ENCODE measurements around the gene GFAP.

The GFAP gene

DNA sequence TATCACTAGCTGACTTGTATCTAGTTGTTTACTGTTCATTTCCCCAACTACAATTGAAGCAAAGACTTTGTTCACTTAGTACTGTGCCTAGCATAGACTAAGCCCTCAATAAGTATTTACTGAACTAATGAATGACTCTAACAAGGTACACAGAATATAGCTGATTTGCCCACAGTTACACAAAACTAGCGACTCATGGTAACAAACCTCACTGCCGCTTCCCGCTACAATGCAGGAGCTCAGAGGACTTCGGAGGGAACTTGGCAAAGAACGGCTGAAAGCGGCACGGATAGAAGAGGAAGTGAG is 16.6 kb downstream of the GFAP start:
- no peak for DNase-seq

- no peak for DNase-seq
These were observed 20.7 kb downstream of the GFAP start for GRCh38 chr17:44894642-44895041.

DNA sequence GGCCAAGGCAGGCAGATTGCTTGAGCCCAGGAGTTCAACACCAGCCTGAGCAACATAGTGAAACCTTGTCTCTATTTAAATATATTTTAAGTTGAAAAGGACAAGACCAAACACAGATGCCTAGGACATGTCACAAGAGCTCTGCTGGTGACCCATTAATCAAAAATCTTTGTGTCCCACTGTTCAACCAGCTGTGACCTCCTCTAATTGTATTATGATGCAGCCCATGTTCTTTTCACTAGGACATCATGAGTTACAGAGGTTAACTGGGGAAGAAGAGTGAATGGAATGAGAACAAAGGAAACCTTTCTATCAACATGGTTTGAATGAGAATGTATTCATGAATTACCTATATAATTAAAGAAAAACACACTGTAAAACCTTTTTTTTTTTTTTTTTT is 23.1 kb downstream of the GFAP start:
- DNase-seq, result no peak

DNA sequence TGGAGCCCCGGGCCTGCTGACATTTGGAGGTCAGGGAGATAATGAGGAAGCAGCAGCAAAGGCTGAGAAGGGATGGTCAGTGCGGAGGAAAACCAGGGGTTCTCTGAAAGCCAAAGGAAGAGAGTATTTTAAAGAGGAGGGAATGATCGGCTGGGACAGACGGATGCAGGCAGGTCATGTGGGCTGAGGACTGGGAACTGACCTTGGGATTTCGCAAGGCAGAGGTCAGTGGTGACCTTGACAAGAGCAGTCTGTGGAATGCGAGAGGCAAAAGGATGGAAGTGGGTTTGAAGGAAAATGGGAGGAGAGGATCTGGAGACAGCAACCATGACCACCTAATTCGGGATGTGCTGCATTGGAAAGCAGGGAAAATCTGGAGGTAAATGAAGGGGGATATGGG is 26.3 kb downstream of the GFAP start:
- no peak for DNase-seq

GRCh38 chr17:44887971-44888954 is 27.0 kb downstream of the GFAP start:
- DNase-seq, result no peak

DNA sequence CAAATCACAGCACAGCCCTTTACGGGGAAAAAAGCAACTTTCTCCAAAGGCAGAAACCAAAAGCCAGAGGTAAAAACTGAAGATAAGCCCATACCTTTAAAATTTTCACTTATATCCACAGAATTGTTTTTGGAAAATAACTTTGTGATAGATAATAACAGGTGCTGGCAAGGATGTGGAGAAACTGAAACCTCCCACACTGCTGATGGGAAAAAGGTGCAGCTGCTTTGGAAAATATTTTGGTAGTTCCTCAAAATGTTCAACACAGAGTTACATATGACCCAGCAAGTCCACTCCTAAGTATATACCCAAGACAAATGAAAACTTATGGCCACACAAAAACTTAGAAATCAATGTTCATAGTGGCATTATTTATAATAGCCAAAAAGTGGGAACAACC is 28.3 kb downstream of the GFAP start:
- DNase-seq, result no peak

- DNase-seq, result no peak
These were observed 30.4 kb downstream of the GFAP start for GRCh38 chr17:44884941-44885340.

DNA sequence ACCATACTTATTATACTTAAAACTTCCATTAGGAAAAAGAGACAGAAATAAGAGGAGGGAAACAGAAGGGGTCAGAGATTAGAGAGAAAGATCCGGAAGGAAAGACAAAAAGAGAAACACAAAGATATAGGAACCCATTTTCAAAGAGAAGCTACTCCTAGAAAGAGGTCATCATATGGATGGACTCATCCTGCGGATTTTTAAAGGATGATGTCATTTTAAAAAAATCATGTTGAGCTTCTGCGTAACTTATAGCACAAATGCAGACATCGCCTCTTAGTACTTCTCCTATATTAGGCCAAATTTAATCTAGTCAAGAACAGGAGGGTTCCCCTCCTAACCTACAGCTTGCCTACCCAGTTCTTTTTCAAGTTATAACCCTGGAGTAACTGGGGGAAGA is 34.2 kb downstream of the GFAP start:
- no peak for DNase-seq

GRCh38 chr17:44880062-44880461 is 35.2 kb downstream of the GFAP start:
- DNase-seq, result no peak

GRCh38 chr17:44879376-44879775 is 35.9 kb downstream of the GFAP start:
- DNase-seq, result no peak

GRCh38 chr17:44878627-44879221 is 36.6 kb downstream of the GFAP start:
- no peak for DNase-seq

GRCh38 chr17:44877121-44877520 is 38.2 kb downstream of the GFAP start:
- no peak for DNase-seq

DNA sequence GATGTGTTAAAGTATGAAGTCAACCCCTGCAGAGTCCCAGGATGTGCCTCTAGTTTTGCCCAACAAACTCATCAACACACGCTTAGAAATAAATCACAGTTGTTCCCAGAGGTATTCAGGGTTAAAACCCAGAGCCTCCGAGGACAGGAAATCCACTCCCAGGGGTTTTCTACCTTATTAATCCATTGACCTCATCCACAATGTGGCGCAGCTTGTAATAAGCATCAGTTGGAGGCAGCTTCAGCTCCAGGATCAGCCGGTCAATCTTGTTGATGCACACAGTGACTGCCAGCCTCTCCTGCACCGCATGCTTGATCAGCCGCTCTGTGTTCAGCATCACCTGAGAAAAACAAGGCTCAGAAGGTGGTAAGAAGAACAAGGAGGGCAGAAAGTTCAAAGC is 39.5 kb downstream of the GFAP start:
- no peak for DNase-seq

- no peak for DNase-seq
These were observed 43.0 kb downstream of the GFAP start for GRCh38 chr17:44872131-44872768.

DNA sequence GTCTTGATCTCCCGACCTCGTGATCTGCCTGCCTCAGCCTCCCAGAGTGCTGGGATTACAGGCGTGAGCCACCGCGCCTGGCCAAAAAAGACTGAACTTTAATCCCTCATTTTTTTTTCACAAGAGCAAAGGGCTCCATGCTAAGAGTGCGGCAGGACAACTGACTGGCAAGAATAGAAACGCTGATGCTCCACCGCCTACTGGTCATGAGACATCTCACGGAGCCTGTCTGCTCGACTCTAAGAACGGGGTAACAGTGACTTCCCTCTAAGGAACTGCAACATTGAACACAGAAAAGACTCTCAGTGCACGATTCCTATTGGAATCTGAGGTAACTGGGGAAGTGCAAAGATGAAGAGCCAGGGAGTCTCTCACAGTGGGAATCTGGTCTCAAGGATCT is 43.7 kb downstream of the GFAP start:
- DNase-seq, result no peak

DNA sequence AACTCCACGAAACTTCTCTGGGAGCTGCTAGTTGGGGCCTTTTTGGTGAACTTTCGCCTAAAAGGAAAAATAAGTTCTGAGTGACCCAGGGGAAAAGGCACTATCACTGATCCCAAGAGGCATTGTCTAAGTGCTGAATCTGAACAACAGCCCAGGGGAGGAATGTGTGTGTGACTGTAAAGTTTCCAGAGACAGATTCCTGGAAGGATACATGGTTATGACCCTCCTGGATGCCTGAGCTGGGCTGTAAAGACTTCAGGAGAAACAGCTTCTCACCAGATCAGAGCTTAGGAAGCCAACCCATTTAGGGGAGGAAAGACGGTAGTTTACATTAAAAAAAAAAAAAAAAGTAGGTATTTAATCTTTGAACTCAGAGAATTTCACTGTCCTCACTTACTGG is 47.5 kb downstream of the GFAP start:
- no peak for DNase-seq

GRCh38 chr17:44865931-44866330 is 49.4 kb downstream of the GFAP start:
- no peak for DNase-seq

GRCh38 chr17:44865231-44865660 is 50.1 kb downstream of the GFAP start:
- DNase-seq, result peak; percentile 62 to 70

DNA sequence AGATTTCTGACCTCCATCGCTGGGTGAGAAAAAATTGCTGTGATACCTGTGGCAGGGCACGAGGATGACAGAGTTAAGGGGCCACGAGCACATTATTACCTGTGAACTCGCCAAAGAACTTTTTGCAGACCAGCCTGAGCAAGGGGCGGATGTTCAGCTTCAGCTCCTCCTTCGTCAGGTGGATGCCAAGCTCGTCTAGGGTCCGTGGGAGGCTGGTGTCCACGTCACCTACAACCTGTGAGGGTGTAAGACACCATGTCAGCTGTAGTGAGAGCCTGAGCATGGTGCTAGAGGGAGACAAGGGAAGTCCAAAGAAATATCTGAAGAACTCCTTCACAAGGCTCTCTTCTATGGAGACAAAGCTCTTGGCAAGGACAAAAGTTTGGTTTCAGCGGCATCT is 50.5 kb downstream of the GFAP start:
- no peak for DNase-seq

DNA sequence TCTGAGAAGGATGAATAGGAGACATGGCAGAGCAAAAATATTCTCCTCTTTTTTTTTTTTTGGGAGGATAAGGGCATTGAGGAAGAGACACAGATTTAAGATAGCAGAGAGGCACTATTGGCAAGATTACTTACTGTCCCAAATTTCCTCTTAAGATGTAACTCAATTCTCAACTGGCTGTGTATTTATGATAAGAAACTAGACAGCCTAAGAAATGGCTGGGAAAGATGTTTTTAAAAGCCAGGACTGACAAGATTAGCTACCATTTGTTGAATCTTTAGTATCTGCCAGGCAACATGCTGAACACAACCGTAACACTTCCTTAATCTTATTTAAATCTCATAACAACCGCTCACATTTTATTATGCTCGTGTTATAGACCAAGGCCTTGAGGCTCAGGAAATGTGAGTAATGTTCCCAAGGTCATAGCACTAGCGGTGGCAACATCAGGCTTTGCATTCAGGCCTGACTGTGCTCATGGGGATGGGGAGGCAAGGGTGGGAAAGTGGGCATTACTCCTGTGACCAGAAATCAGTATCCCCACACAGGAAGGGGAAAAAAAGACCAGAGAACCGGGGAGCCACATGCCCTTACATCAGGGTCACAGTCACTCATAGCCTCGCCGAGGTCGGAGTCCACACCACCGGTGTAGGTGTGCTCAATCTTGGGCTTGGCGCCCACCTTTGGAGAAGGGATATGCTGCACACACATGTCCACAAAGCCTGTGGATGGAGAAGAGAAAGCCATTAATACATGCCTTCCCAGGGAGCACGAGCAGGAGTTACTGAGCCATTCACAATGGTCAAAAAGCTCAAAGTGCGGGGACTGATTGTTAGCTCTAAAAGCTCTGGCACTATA is 52.0 kb downstream of the GFAP start:
- DNase-seq, result no peak

- DNase-seq, result no peak
These were observed 52.9 kb downstream of the GFAP start for GRCh38 chr17:44862278-44862914.

DNA sequence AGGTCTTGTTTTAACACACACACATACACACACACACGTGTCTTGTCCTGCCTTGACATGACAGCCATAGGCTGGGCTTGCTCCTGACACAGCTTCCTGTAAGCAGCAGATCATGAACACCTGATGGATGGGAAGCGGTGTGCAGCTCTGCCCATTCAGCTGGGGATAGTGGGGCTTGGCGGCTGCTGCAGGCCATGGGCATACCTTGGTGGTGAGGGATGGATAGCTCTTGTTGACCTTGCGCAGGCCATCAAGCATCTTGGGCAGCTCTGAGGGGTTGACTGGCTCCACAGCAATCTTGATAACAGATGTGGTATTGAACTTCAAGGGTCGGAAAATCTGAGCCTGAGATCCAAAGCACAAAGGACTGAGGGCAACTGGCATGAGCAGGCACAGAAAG is 55.6 kb downstream of the GFAP start:
- no peak for DNase-seq

GRCh38 chr17:44854192-44854591 is 61.1 kb downstream of the GFAP start:
- no peak for DNase-seq

All from activated T-cell treated with anti-CD3 and anti-CD28 coated beads, Interleukin-2, amount 50 U/mL, for 48 hours (primary cell).